GM23338 (cell line): ENCODE measurements around the gene FMO2. TPM values are rescaled to one million over a fixed set of nuclear protein-coding genes. Genes with fewer than 3 reads are reported as not detected.

Experiments
- ATAC-seq: fragments of 200-7000 bp; cut with Tn5 transposase; 3 replicates; pipeline ENCODE4 v1.9.1; 2020
- DNase-seq: peaks from one replicate; pipeline ENCODE4 v3.0.0-alpha.2; 2015; ENCODE audit warnings: low spot score
- H2AFZ ChIP-seq: fragments of 200-600 bp; sonication (generic); 2 replicates; pipeline ENCODE4 v1.8.0; 2016; ENCODE audit warnings: antibody characterized with exemption, mild to moderate bottlenecking, moderate library complexity
- H3F3A ChIP-seq: fragments of 200-600 bp; sonication (generic); replicated peaks from 2 replicates; pipeline ENCODE4 v1.8.0; 2017; ENCODE audit warnings: antibody characterized with exemption, mixed run types, low read depth
- H3K27ac ChIP-seq: fragments of 200-600 bp; sonication (generic); 2 replicates; pipeline ENCODE4 v1.6.1; 2016; ENCODE audit warnings: low read depth
- H3K27me3 ChIP-seq: fragments of 200-600 bp; sonication (generic); 2 replicates; pipeline ENCODE4 v1.8.0; 2016; ENCODE audit warnings: mild to moderate bottlenecking, mixed run types, moderate library complexity; ENCODE audit not compliant: insufficient read depth
- H3K36me3 ChIP-seq: fragments of 200-600 bp; sonication (generic); 2 replicates; pipeline ENCODE4 v1.8.0; 2016; ENCODE audit warnings: mild to moderate bottlenecking; ENCODE audit not compliant: insufficient read depth
- H3K4me1 ChIP-seq: fragments of 200-600 bp; sonication (generic); 2 replicates; pipeline ENCODE4 v1.8.0; 2016; ENCODE audit warnings: mild to moderate bottlenecking, moderate library complexity; ENCODE audit not compliant: insufficient read depth
- H3K4me2 ChIP-seq: fragments of 200-600 bp; sonication (generic); 2 replicates; pipeline ENCODE4 v1.7.1; 2017; ENCODE audit warnings: mixed run types
- H3K4me3 ChIP-seq: fragments of 200-600 bp; sonication (generic); 2 replicates; pipeline ENCODE4 v1.6.1; 2016; ENCODE audit warnings: mixed run types
- H3K79me2 ChIP-seq: fragments of 200-600 bp; sonication (generic); replicated peaks from 2 replicates; pipeline ENCODE4 v1.8.0; 2017; ENCODE audit warnings: mild to moderate bottlenecking; ENCODE audit not compliant: insufficient read depth
- H3K9me2 ChIP-seq: fragments of 200-600 bp; sonication (generic); 2 replicates; pipeline ENCODE4 v1.8.0; 2017; ENCODE audit not compliant: insufficient read depth
- H4K20me1 ChIP-seq: fragments of 200-600 bp; sonication (generic); replicated peaks from 2 replicates; pipeline ENCODE4 v1.8.0; 2017; ENCODE audit warnings: mild to moderate bottlenecking; ENCODE audit not compliant: insufficient read depth
- H3K27ac Mint-ChIP-seq: 2 replicates; pipeline ENCODE4 v1.8.0; 2020; ENCODE audit warnings: inconsistent platforms, mild to moderate bottlenecking, moderate library complexity, mixed read lengths
- H3K27me3 Mint-ChIP-seq: 3 replicates; pipeline ENCODE4 v1.8.0; 2022; ENCODE audit warnings: low read depth, mild to moderate bottlenecking, moderate library complexity, mixed read lengths, inconsistent platforms; ENCODE audit not compliant: insufficient read depth, poor library complexity
- H3K36me3 Mint-ChIP-seq: 3 replicates; pipeline ENCODE4 v1.8.0; 2021; ENCODE audit warnings: low read depth, mild to moderate bottlenecking, inconsistent platforms, moderate library complexity, mixed read lengths
- H3K4me1 Mint-ChIP-seq: 3 replicates; pipeline ENCODE4 v1.8.0; 2020; ENCODE audit warnings: mild to moderate bottlenecking, inconsistent platforms, mixed read lengths
- H3K4me3 Mint-ChIP-seq: 3 replicates; pipeline ENCODE4 v1.8.0; 2021; ENCODE audit warnings: moderate library complexity, mild to moderate bottlenecking, inconsistent platforms, mixed read lengths
- H3K9me3 Mint-ChIP-seq: 3 replicates; pipeline ENCODE4 v1.8.0; 2020; ENCODE audit warnings: moderate library complexity, mild to moderate bottlenecking, inconsistent platforms, mixed read lengths
- ETS1 ChIP-seq: IDR thresholded peaks from 2 replicates; pipeline ENCODE4 v1.6.1; 2016; ENCODE audit warnings: antibody characterized with exemption
- EZH2 ChIP-seq: fragments of 200-600 bp; sonication (generic); IDR thresholded peaks from one replicate; pipeline ENCODE4 v1.8.0; 2017; ENCODE audit warnings: antibody characterized with exemption, mild to moderate bottlenecking, low read depth; ENCODE audit not compliant: unreplicated experiment
- EZH2phosphoT487 ChIP-seq: fragments of 200-600 bp; sonication (generic); IDR thresholded peaks from one replicate; pipeline ENCODE4 v1.8.1; 2018; ENCODE audit warnings: antibody characterized with exemption; ENCODE audit not compliant: unreplicated experiment
- JUNB ChIP-seq: IDR thresholded peaks from one replicate; pipeline ENCODE4 v1.6.1; 2016; ENCODE audit warnings: antibody characterized with exemption; ENCODE audit not compliant: unreplicated experiment
- polyA plus RNA-seq: library from polyadenylated mRNA; unstranded; fragments of >200 nt; fragmentation: Nextera tagmentation; extraction: Ambion mirVana; gene quantifications from 2 replicates; pipeline ENCODE4 v1.2.1, GENCODE V29; 2016
- total RNA-seq: library from RNA; depleted of rRNA; stranded (reverse); fragments of >200 nt; shearing (Covaris generic); gene quantifications from 2 replicates; pipeline ENCODE4 v1.2.3, GENCODE V29; 2014
- TF ChIP-seq, protein P1 (sequence below), 2 experiments: fragments of 200-600 bp in 1 of 2; sonication (generic) in 1 of 2; conservative IDR thresholded peaks; 2 replicates each; pipeline versions ENCODE4 v1.5.1 to v1.6.1; 2016 to 2017; ENCODE audit warnings: antibody characterized with exemption in 2 of 2, low read depth in 2 of 2, mild to moderate bottlenecking in 2 of 2, moderate library complexity in 1 of 2

The FMO2 gene
- total and polyA plus RNA-seq, 2 experiments from 2014 or later, result 0.31 TPM; not detected in 1

DNA sequence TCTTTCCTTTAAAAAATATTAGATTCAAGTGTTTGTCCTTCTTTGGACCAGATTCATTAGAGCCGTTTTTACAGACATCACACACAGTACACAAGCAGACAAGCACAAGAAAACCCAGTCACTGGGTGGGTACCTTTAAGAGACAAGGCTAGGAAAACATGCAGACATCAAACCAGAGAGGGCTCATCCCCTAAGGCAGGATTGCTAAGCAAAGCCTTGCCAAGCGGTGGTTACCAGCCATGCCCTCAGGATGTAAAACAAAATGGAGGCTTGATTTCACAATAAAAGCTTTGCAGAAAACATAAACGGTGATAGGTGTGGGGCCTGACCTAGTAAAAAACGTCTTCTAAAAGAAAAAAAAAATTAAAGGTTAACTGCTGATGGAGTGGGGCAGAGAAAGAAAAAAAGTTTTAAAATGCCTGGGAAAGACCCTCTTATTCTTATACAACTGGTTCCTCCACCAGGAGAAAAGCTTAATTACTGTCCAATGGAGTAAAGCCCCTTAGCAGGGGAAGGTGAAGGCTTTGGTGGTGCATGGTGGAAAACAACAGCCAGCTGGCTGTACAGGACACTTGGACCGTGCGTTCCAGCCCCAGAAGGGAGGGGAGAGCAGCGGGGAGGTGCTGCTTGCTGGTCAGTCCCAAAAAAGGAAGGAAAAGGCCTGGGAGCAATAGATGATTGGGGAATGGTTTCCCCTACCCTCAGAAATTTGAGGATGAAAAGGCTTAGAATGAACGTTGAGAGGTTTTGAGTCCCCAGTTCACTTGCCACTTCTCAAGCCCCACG is 32.8 kb downstream of the FMO2 start (continued):
- no peak for TF ChIP-seq JUNB

DNA sequence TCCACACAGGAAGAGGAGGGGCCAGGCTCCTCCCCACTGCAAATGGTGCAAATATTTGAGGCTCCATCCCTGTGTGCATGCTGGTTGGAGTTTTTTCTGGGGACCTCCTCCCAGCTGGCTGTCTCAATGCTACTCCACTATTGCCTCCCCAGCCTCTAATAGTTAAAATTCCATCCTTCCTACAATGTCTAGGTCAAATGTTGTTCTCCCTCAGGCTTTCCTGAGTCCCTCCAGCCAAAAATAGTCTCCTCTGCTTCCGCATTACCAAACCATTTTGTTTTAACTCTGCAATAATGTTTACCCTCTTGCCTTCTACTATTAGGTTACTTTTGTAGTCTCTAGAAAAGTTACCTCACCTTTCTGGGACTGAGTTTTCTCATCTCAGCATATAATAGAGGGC is 33.6 kb downstream of the FMO2 start:
- no peak overlapping the region for H3K4me3 ChIP-seq
- ATAC-seq (no peak), DNase-seq (peak; percentile 21)
- H3K36me3 Mint-ChIP-seq, result peaks cover 19% of the 10 kb centered on the region; the same call in 2 of the 3 replicates
- no peak overlapping the region for H2AFZ ChIP-seq
- no peaks in the 10 kb centered on the region for H3F3A ChIP-seq
- peaks cover 25% of the 10 kb centered on the region for H3K9me3 Mint-ChIP-seq
- no peaks in the 10 kb centered on the region for H4K20me1 ChIP-seq
- TF ChIP-seq JUNB, result no peak
- no peak for TF ChIP-seq ETS1
- no peak for TF ChIP-seq EZH2
- no peaks in the 10 kb centered on the region for H3K79me2 ChIP-seq
- 0 out of 2 replicates have a peak overlapping the region, but pooled peaks have one; percentile 22 for H3K4me2 ChIP-seq
- peak overlapping the region; percentile 98 for H3K27ac ChIP-seq
- peaks cover 41% of the 10 kb centered on the region for H3K4me1 ChIP-seq
- peaks cover 49% of the 10 kb centered on the region for H3K4me1 Mint-ChIP-seq
- H3K36me3 ChIP-seq, result no peaks in the 10 kb centered on the region
- peaks cover 2% of the 10 kb centered on the region for H3K27me3 Mint-ChIP-seq
- H3K9me2 ChIP-seq, result 0 out of 2 replicates have a peak, but pooled peaks cover 3% of the 10 kb centered on the region
- no peak overlapping the region for H3K4me3 Mint-ChIP-seq
- H3K27ac Mint-ChIP-seq, result no peak overlapping the region
- no peaks in the 10 kb centered on the region for H3K27me3 ChIP-seq

GRCh38 chr1:171219346-171220080 is 34.4 kb downstream of the FMO2 start:
- Mint-ChIP-seq H3K27me3 (peaks cover 2% of the 10 kb centered on the region), H3K36me3 (peaks cover 19% of the 10 kb centered on the region; the same call in 2 of the 3 replicates), H3K27ac (peak overlapping the region; percentile 95), H3K9me3 (peaks cover 23% of the 10 kb centered on the region), H3K4me3 (peak overlapping the region; percentile 72), H3K4me1 (peaks cover 53% of the 10 kb centered on the region)
- peak overlapping the region; percentile 44; the same call in 1 of the 2 replicates for H3K4me3 ChIP-seq
- ATAC-seq (peak; percentile 42), DNase-seq (peak; percentile 30)
- H3K4me2 ChIP-seq, result peak overlapping the region; percentile 22
- no peaks in the 10 kb centered on the region for H4K20me1 ChIP-seq
- peak overlapping the region; percentile 98 for H3K27ac ChIP-seq
- H3K27me3 ChIP-seq, result no peaks in the 10 kb centered on the region
- H3F3A ChIP-seq, result no peaks in the 10 kb centered on the region
- no peaks in the 10 kb centered on the region for H3K79me2 ChIP-seq
- no peak overlapping the region for H2AFZ ChIP-seq
- H3K36me3 ChIP-seq, result no peaks in the 10 kb centered on the region
- TF ChIP-seq, protein P1, sequence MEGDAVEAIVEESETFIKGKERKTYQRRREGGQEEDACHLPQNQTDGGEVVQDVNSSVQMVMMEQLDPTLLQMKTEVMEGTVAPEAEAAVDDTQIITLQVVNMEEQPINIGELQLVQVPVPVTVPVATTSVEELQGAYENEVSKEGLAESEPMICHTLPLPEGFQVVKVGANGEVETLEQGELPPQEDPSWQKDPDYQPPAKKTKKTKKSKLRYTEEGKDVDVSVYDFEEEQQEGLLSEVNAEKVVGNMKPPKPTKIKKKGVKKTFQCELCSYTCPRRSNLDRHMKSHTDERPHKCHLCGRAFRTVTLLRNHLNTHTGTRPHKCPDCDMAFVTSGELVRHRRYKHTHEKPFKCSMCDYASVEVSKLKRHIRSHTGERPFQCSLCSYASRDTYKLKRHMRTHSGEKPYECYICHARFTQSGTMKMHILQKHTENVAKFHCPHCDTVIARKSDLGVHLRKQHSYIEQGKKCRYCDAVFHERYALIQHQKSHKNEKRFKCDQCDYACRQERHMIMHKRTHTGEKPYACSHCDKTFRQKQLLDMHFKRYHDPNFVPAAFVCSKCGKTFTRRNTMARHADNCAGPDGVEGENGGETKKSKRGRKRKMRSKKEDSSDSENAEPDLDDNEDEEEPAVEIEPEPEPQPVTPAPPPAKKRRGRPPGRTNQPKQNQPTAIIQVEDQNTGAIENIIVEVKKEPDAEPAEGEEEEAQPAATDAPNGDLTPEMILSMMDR (conservative IDR thresholded peaks at IDR 0.05; ENCODE audit: low read depth in 2 of 2), result no peak
- no peak for TF ChIP-seq EZH2phosphoT487
- TF ChIP-seq ETS1, result no peak
- no peak for TF ChIP-seq EZH2
- H3K9me2 ChIP-seq, result no peaks in the 10 kb centered on the region
- H3K4me1 ChIP-seq, result peaks cover 45% of the 10 kb centered on the region
